GOT3 (cell line): ENCODE data around the gene GPR55.

Experiments used
- DNase-seq: peaks from one replicate; lab custom pipeline; 2025; ENCODE audit warnings: mixed read lengths; lab: John Stamatoyannopoulos, UW

GPR55 gene

DNA sequence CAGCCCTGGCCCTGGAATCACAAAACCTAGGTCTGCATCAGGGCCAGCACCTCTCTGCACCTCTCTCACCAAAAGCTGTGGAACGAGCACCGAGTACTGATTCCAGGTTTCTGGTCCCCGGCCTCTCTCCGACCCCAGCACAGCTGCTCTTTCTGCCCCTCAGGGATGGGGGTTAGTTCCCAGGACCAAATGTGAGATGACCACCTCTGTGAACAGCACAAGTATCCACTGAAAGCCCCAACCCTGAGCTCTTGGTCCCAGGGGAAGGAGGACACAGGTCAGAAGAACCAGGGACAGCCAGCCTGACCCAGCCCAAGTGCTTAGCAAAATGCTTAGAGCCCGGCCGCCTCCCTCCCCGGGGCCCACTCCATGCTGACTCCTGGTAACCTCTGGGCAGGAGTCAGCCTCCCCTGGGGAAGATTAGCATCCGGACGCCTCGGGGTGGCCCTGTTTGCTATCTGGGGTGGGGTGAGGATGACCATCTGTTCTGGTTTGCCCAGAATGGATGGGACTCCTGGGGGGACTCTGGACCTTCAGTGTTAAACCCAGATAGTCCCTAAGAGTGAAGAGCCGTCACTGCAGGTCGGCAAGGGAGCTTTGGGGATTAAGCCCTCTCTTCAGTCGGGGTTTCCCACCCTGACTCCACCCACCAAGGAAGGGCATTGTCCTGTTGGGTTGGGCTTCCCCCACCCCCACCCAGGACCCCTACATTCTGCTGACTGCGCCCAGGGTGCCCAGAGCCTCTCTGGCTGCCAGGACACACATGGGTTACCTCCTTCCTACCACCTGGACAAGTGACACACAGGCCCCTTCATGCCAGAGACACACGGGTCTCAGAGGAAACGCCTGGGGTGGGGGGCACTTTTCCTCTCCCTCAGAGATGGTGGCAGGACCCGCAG lies 9.4 kb upstream of the GPR55 start:
- no peak for DNase-seq

DNA sequence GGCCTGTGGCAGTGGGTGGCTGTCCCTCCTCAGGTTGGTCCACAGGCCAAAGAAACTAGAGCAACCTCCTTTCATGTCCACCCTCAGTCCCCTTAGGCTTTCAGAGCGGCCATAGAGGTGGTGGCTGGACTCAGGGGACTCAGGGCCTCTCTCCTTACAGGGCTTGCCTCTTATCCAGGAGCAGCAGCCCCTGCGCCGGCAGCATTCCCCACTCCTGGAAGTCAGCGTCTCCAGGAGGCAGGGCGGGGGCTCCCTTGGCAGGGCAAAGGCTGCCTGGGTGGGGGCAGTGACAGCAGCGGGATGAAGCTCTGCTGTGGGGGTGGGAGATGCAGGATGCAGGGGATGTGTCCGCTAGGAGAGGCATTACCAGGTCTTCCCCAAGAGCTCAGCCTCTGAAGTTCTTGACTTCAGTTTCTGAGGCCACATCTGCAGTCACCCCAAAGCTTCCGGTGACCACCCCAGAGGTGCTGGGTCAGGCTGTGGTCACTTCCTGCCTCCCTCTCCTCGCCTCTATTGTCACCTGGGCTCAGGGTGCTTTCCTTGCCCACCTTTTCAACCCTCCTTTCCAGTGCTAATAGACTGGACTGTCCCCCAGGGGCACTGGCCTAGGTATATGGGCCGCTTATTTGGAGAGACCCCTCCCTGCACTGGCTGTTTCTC lies 8.6 kb upstream of the GPR55 start:
- no peak for DNase-seq

DNA sequence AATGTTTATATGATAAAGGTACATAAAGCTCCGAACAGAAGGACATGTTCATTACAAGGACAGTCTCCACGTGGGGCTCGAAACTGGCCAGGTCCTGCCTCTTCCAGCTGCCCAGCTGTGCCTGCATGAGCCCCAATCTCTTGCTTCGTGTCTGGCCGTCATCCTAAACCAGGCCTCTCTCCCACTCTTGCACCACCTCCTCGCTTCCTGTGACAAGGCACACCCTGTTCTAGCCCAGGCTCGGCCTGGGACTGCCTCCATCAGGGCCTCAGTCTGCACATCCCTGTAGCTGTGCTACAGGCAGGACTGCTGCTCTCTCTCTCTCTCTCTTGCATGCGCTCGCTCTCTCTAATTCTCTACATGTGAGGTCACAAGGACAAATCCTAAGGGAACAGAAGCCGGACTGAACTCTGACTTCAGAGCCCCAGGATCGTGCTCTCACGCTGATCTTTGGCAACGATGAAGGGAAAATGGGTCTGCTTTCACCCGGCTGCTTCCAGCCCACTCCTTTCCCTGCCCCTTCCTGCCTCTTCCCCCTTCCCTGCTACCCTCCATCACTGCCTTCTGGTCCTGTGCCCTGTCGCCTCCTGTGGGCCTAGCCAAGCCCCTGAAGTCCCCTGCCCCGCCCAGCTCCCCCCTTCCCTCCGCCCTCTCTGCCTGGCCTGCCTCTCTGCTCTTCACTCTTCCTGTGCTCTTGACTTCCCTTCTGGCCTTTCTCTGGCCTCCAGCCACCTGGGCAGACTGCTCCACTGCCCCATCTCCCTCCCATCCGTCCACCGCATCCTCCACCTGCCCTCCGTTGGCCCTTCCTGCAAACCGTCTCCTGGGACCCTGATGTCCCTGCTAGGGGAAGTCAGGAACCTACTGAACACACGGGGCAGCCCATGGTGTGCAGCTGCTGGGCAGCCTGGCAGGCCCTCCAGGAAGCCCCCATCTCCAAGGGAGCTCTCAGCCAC lies 7.8 kb upstream of the GPR55 start:
- DNase-seq, result no peak

DNA sequence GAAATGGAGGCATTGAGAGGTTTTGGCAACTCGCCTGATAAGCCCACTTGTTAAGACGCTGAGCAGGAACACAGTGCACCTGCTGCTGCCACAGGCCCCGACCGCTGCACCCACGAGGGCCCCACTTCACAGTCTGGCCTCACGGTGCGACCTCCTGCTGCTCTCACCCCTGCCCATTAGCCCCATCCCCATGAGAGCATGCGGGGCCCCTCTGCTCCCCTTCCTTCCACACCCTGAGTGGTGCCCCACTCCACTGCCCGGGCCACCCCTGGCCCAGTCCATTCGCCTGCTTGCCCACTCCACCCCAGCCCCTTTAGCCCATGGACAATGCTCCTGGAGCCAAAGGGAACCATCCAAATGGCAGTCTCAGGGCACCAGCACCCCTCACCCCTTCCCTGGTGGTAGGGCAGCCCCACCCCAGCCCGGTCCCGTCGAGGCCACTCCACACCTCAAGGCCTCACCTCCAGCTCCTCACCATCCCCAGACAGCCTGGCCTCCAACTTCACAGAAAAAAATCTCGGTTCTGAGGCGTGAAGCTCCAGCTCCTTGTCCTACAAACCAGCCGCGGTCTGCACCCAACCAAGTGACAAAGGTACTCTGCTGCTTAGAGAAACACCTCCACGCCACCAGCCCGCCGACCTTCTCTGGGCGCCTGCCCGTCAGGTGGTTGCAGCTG lies 6.7 kb upstream of the GPR55 start:
- no peak for DNase-seq

DNA sequence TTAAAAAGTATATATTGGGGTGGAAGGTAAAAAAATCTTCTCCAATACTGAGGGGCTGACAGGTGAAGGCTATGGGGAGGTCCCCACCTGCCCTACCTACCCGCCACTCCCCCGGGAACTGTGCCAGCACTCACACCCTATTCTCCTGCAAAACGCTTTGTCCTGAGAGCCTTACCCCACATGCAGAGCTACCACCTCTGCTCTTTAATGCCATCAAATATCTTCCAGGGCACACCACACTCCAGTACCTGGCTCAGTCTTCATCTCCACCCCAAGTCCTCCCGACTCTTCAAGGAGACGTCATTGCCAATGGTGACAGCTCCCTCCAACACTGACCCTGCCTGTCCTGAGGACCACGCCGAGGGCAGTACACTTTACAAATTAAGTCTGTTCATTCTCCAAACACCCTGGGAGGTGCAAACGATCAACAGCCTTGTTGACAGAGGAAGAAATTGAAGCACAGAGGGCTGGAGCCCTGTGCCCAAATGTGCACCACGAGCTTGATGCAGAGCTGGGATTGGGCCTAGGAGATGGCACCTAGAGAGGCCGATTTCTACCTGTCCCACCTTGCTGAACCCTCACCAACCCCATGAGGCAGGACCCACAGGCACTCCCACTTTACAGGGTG lies 6.0 kb upstream of the GPR55 start:
- DNase-seq, result no peak

DNA sequence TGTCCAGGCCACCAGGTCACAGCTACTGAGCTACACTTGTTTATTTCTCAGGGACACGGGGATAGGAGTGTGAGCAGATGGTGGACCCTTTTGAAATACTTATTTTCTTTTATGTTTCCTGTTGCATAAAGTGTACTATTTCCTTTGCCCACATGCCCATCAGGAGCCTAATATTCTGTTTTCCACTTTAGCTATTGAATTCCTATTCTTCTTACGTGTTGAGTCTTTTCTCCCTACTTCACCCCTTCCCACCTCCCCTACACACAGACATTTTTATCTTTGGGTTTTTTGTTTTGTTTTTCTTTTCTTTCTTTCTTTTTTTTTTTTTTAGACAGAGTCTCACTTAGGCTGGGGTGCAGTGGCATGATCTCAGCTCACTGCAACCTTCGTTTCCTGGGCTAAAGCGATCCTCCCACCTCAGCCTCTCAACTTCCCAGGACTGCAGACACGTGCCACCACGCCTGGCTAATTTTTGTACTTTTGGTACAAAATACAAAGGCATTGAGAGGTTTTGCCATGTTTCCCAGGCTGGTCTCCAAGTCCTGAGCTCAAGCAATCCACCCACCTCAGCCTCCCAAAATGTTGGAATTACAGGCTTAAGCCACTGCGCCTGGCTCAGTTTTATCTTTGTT lies 5.2 kb upstream of the GPR55 start:
- DNase-seq, result no peak

DNA sequence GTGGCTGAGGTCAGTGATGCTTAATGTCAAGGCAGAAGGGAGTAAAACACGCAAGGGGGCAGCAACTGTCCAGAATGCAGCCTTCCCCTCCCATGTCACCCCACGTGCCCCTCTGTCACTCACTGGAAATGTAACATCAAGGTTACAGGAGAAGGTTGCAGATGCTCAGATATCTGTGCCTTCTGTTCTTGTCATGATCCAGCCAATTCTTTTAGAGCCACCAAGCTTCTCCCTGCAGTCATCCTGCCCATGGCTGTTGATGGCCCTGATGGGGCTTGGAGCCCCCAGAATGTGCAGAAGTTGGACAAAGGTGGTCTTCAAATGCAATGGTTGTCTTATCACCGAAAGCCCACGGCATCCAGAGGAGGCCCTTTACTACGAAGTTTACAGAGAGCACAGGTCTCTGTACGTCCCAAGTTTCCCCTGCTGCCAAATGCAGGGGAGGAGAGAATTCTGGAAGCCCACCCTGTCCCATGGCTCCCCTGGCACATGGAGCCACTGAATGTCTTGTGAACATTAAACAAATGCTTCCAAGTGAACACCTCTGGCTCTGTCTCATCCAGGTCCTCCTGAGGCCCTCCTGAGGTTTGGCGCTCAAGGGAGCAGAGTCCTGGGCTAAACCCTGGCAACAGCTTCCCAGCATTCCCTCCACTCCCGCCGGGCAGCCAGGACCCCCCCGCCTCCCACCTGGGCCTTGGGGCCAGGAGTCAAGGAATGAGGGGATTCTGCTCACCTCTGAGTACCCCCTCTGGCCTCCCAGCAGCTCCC lies 4.5 kb upstream of the GPR55 start:
- DNase-seq, result no peak

DNA sequence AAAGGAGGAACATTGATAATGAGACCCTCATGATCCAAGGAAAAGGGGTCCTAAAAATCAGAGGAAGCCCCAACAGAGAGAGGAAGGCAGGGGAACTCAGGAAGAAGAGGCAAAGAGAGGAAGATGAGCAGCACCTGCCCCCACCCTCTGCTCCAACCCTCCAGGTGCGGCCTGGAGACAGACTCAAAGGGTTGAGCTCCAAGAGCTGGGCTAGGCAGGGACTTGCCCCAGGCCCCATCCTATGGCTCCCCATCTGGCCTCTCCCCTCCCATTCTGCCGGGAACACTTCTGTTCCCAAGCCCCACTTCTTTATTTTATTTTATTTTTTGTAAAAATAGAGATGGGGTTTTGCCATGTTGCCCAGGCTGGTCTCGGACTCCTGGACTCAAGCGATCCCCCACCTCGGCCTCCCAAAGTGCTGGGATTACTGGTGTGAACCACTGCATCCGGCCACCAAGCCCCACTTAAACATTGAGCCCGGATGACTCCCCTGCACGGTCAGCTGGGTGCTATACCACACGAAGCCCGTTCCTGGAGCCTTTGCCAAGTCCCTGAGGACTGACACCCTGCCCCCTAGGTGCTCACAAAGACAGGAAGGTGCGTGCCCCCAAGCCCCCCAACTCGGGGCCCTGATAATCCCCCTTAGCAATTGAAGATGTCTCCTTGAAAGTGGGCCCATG lies 3.8 kb upstream of the GPR55 start:
- DNase-seq, result no peak

DNA sequence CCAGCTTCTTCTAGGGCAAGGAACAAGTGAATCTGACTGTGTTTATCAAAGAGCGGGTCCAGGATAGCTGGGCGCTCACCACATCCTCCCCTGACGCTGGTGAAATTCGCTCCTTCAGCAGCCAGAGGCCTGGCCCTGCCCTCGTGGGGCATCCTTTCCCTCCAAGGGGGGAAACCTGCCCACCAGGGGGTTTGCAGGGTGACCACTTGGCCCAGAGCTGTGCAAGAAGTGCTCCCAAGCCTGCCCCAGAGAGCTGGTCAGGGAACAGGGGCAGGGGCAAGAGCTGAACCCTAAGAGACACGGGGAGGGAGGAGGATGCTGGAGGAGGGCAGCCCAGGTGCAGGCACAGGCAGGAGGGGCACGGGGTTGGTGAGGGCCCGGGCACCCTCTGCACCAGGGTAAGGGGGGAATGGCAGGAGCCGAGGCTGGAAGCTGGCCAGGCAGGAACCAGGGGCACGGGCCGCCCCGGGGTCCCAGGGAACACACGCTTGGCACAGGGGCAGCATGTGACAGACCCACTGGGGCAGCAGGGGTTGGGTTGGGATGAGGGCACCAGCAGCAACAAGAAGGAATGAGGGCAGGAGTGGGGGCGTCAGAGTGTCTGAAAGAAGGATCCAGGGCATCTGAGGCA lies 2.8 kb upstream of the GPR55 start:
- DNase-seq, result no peak

DNA sequence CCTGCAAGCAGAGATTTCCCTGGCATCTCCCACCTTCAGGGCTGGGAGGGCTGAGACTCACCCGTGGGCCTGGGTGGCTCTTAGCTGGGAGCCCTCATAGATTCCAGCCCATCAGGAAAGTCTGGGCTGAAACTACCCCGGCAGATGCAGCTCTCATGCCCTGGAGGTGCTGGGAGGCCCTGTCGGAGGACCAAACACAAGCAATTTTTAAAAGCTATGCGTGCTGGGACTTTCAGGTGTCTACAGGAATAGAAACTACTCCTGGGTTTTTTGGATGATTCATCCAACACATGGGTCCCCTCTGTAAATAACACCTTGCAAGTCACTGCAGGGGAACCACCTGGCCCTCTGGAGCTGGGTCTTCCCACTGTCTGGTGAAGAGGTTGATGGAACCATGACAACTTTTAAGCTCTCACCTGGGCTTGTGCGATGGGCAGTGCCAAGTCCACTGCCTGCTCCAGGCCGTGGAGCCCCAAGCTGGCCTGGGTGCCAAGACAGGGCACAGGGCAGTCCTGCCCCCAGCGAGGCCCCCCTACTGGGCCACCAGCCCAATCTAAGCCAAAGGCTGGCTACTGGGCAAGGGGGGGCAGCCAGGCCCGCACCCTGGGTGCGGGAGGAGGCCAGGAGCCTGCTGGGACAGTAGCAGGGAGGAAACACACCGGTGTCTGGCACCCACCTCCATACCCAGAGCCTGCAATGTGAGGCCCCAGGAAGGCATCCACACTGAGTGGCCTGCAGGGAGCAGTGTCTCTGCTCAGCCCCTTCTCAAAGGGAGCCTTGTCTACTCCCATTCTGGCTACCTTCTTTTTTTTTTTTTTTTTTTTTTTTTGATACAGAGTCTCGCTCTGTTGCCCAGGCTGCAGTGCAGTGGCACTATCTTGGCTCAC lies 1.1 kb upstream of the GPR55 start:
- no peak for DNase-seq

DNA sequence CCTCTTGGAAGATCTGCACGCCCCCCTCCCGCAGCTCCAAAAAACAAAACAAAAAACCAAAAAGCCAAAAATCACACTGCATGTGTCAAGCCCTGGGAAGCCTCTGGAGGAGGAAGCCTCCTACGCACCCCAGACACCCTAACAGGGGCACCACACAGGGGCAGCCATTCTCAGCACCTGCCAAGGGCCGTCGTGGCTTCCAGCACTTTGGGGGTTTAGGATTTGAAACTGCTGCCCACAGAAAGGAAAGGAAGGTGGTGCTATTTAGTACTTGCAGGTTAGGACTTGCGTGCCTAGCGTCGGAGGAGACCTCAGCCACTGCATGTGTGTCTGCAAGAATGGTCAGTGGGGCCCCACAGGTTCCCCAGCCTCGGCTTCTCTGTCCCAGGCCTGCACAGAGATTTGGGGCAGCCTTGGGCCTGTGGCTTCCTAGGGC lies 419 bp upstream of the GPR55 start:
- DNase-seq, result no peak

DNA sequence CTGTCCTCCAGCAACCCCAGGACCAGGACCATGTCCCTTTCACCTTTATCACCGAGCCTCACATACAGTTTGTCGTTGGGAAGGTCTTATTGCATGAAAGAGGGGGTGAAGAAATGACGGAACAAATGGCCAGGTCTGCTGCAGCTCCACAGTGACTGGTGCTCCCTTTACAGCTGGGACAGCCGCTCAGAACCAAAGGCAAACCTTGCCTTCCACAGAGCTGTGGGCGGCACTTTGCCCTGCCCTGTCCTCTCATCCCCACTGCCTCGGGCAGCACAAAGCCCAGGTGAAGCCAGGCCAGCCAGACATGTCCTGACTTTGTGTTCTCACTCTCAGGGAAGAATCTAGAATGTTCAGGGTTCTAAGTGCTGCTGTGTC lies 961 bp downstream of the GPR55 start:
- no peak for DNase-seq

DNA sequence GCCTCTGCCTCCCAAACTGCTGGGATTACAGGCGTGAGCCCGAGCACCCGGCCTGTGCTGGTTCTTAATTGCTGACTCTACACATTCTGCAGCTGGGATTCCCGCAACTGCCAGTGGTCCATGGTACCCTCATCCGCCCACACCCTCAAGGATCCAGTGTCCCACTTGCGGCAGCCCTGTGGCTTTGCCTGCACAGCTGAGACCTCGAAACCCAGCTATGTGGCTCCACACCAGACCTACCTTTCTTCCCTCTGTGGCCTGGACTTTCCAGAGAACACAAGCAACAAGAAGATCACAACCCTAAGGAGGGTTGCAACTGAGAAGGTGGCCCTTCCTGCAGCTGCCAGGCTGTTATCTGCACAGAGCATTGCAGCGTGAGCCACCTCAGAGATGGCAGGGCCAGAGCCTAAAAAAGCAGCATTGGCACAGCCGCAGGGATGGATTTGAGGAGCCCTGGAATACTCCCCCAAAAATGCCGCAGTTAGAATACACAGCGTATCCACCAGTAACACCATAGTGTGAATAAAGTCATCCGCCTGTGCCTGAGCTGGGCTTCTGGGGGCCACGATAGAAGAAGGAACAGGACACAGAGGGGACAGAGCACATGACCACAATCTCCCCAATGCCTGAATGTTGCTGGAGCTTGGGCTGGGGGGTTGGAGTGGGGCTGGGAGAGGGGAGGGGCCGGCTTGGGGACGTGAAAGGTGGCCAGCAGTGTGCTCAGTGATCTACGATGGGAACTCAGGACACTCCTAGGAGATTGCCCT lies 1.9 kb downstream of the GPR55 start:
- no peak for DNase-seq

DNA sequence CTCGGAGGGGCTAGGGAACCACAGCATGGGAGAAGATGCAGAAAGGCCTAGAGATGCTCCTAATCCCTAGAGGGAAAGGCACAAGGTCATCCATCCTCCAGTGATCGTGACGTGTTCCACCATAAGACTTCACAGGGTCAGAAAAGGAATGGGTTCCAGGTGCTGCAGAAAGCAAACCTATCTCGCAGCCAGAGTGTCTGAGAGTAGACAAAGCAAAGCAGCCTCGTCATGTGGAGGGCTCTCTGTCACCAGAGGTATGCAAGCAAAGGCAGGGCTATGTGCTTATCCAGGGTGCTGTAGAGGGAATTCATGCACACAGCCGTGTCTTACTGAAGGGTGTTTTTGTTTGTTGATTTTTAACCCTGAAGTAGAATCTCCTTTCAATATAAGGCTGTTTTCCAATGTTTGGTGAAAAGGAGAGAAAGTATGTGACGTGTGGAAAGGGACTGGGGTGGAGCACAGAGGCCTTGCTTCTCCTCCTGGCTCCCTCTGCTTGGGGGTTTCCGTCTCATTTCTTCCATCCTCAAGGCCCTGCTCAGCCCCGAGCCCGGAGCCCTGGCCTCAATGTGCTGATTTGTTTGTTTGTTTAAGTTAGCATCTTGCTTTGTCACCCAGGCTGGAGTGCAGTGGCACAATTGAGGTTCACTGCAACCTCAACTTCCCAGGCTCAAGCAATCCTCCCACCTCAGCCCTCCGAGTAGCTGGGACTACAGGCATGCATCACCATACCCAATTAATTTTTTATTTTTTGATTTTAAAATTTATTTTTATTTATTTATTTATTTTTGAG lies 3.0 kb downstream of the GPR55 start:
- DNase-seq, result no peak

DNA sequence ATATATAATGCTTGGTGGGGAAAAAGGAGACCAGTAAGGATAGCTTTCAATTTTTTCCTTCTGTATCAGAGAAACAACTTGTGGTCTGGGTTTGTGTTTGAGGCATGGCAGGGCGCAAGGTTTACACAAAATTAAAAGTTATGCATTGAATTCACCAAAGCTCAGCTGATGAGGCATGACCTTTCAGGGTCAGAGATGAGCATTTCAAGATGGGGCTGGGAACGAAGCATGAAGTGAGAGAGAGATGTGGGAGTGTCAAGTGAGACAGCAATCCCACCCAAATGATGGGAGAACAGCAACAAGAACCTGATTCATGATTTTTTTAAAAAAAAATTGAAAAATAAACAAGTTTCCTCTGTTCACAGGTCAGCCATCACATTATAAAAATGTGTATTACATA lies 4.9 kb downstream of the GPR55 start:
- DNase-seq, result no peak

DNA sequence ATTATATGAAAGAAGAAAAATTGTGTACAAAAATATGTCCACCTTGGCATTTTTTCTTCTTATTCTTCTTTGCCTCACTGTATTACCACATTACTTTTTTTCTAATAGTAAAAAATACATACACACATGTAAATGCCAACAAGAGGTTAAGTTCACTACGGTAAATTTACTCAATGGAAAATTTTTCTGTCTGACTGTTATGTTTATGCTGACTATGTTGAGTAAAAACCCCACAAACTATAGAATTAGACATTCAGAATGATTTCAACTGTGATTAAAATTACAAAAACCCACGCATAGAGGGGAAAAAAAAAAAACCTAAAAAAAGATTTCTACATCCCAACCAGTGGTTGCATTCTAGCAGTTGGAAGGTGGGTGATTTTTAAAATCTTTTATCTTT lies 5.4 kb downstream of the GPR55 start:
- no peak for DNase-seq
